BLaER1 (cell line): ENCODE data around the gene RAB28.
"Not testable (repeated sequence)": the region's sequence is repeated elsewhere in the genome, so short reads cannot be mapped to it uniquely, and the experiment has no call there.

Experiments used
- H3K27ac ChIP-seq: shearing (Covaris generic); formaldehyde crosslinking; 2 replicates; pipeline ENCODE4 v1.8.1; 2022
- H3K27me3 ChIP-seq: shearing (Covaris generic); formaldehyde crosslinking; 2 replicates; pipeline ENCODE4 v1.8.1; 2022
- H3K36me3 ChIP-seq: shearing (Covaris generic); formaldehyde crosslinking; 2 replicates; pipeline ENCODE4 v1.8.1; 2022
- H3K4me1 ChIP-seq: shearing (Covaris generic); formaldehyde crosslinking; 2 replicates; pipeline ENCODE4 v1.8.1; 2022
- H3K4me2 ChIP-seq: shearing (Covaris generic); formaldehyde crosslinking; 2 replicates; pipeline ENCODE4 v1.8.1; 2022
- H3K4me3 ChIP-seq: shearing (Covaris generic); formaldehyde crosslinking; 2 replicates; pipeline ENCODE4 v1.8.1; 2022
- H3K9ac ChIP-seq: shearing (Covaris generic); formaldehyde crosslinking; 2 replicates; pipeline ENCODE4 v1.8.1; 2022
- H3K9me3 ChIP-seq: shearing (Covaris generic); formaldehyde crosslinking; 2 replicates; pipeline ENCODE4 v1.8.1; 2022
- H4K20me1 ChIP-seq: shearing (Covaris generic); formaldehyde crosslinking; 2 replicates; pipeline ENCODE4 v1.8.1; 2022
- Cebpa-rat ChIP-seq: shearing (Covaris generic); IDR thresholded peaks from 2 replicates; pipeline ENCODE4 v1.8.1; 2022

RAB28 gene

DNA sequence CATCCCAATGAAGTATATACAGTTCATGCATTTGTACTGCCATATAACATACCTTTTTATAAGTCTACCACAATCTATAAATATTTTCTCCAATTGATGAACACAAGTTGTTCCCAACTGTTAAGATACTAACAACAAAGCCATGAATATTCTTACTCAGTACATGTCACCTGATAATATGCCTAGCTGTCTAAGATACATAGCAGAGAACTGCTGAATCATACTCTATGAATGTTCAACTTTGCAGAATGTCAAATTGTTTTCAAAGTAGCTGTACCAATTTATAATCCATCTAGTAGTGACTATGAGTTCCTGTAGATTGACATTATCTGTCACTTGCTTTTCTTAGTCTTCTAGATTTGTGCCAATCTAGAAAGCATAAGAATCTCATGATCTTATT is 84.9 kb downstream of the RAB28 start:
- Histone ChIP-seq H3K4me2 (no peak overlapping the region), H3K9ac (no peak overlapping the region), H4K20me1 (no peaks in the 10 kb centered on the region), H3K27me3 (no peaks in the 10 kb centered on the region), H3K4me1 (no peaks in the 10 kb centered on the region), H3K4me3 (no peak overlapping the region), H3K27ac (no peak overlapping the region), H3K9me3 (no peaks in the 10 kb centered on the region), H3K36me3 (no peaks in the 10 kb centered on the region)
- no peak for TF ChIP-seq Cebpa-rat

GRCh38 chr4:13396161-13396560 is 88.0 kb downstream of the RAB28 start:
- no peak overlapping the region for H3K9ac ChIP-seq
- H3K9me3 ChIP-seq = peaks cover 6% of the 10 kb centered on the region; the same call in 1 of the 2 replicates

GRCh38 chr4:13389901-13390300 is 94.2 kb downstream of the RAB28 start:
- H3K9ac ChIP-seq, H3K4me1 ChIP-seq, H3K27me3 ChIP-seq, H3K4me3 ChIP-seq, H4K20me1 ChIP-seq, H3K36me3 ChIP-seq, H3K27ac ChIP-seq, H3K4me2 ChIP-seq: not testable (repeated sequence)
- H3K9me3 ChIP-seq = peaks cover 12% of the 10 kb centered on the region

More at GRCh38 chr4:13396161-13396560, 88.0 kb downstream of the RAB28 start:
- Histone ChIP-seq H3K4me1 (no peaks in the 10 kb centered on the region), H3K4me3 (no peak overlapping the region), H3K4me2 (no peak overlapping the region), H3K36me3 (no peaks in the 10 kb centered on the region), H3K27ac (no peak overlapping the region), H3K27me3 (no peaks in the 10 kb centered on the region), H4K20me1 (no peaks in the 10 kb centered on the region)
- TF ChIP-seq Cebpa-rat = no peak

DNA sequence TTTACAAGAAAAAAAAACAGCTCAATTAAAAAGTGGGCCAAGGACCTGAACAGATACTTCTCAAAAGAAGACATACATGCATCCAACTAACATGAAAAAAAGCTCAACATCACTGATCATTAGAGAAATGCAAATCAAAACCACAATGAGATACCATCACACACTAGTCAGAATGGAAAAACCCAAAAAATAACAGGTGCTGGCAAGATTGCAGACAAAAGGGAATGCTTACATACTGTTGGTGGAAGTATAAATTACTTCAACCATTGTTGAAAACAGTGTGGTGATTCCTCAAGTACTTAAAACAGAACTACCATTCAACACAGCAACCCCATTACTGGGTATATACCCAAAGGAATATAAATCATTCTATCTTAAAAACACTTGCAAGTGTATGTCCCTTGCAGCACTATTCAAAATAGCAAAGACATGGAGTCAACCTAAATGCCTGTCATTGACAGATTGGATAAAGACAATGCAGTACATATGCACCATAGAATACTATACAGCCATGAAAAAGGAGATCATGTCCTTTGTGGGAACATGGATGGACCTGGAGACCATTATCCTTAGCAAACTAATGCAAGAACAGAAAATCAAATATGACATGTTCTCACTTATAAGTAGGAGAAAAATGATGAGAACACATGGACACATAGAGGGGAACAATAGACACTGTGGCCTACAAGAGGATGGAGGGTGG is 97.6 kb downstream of the RAB28 start:
- H3K4me3 ChIP-seq = no peak overlapping the region
- H3K36me3 ChIP-seq = peaks cover 13% of the 10 kb centered on the region; the same call in 1 of the 2 replicates
- H4K20me1 ChIP-seq = no peaks in the 10 kb centered on the region
- H3K27me3 ChIP-seq = no peaks in the 10 kb centered on the region
- H3K4me1 ChIP-seq = no peaks in the 10 kb centered on the region
- no peak overlapping the region for H3K27ac ChIP-seq
- H3K9ac ChIP-seq = no peak overlapping the region
- peaks cover 25% of the 10 kb centered on the region for H3K9me3 ChIP-seq
- no peak overlapping the region for H3K4me2 ChIP-seq
- TF ChIP-seq Cebpa-rat = no peak

DNA sequence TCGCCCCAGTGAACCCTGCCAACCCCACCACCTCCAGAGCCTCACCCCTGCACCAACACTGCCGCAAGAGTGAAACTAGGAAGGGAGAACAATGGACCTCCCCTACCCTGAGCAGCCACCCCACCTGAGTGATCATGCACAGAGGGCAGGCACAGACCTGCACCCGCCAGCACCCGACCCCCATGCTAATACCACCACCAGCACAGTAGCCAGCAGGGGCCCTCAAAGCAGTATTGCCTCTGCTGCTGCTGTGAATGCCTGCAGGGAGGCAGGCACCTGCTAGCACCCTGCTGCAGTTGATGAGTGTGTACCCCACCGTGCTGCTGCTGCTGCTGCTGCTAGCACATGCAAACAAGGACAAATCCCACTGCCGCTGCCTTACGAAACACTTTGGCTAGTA is 100.1 kb downstream of the RAB28 start:
- no peaks in the 10 kb centered on the region for H3K4me1 ChIP-seq
- no peaks in the 10 kb centered on the region for H4K20me1 ChIP-seq
- no peak overlapping the region for H3K4me2 ChIP-seq
- H3K27ac ChIP-seq = no peak overlapping the region
- H3K9ac ChIP-seq = no peak overlapping the region
- H3K36me3 ChIP-seq = peaks cover 13% of the 10 kb centered on the region; the same call in 1 of the 2 replicates
- peaks cover 20% of the 10 kb centered on the region for H3K9me3 ChIP-seq
- no peaks in the 10 kb centered on the region for H3K27me3 ChIP-seq
- no peak overlapping the region for H3K4me3 ChIP-seq
- no peak for TF ChIP-seq Cebpa-rat

GRCh38 chr4:13378973-13379759 is 105.0 kb downstream of the RAB28 start:
- Histone ChIP-seq H3K27me3 (no peaks in the 10 kb centered on the region), H4K20me1 (no peaks in the 10 kb centered on the region), H3K9ac (no peak overlapping the region), H3K4me1 (no peaks in the 10 kb centered on the region), H3K36me3 (peaks cover 8% of the 10 kb centered on the region; the same call in 1 of the 2 replicates), H3K4me2 (no peak overlapping the region), H3K4me3 (no peak overlapping the region), H3K27ac (no peak overlapping the region), H3K9me3 (peaks cover 8% of the 10 kb centered on the region; the same call in 1 of the 2 replicates)
- TF ChIP-seq Cebpa-rat = no peak

DNA sequence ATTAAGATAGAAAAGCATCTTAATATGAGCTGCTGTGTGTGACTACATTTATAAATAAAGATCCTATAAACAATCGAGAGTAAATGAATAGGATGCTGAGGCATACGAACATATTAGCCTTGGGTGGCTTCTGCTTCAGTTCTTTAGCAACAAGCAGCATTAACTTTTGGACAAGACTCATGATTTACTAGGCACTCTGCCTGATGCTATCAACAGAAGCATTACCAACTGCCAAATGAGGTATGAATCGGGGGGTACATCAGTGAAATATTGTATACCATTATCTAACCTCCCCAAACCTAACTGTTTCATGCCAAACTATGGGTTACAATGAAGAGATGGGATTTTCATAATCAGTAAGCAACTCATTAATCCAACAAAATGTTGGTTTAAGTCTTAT is 113.1 kb downstream of the RAB28 start:
- Histone ChIP-seq H3K9me3 (no peaks in the 10 kb centered on the region), H3K4me3 (no peak overlapping the region), H3K4me1 (no peaks in the 10 kb centered on the region), H3K27me3 (no peaks in the 10 kb centered on the region), H3K4me2 (no peak overlapping the region), H3K36me3 (0 out of 2 replicates have a peak, but pooled peaks cover 5% of the 10 kb centered on the region), H4K20me1 (no peaks in the 10 kb centered on the region), H3K27ac (no peak overlapping the region), H3K9ac (no peak overlapping the region)
- TF ChIP-seq Cebpa-rat = no peak

- no peaks in the 10 kb centered on the region for H3K27me3 ChIP-seq
- no peak overlapping the region for H3K4me2 ChIP-seq
- H3K4me3 ChIP-seq = no peak overlapping the region
- H3K9me3 ChIP-seq = no peaks in the 10 kb centered on the region
- no peak overlapping the region for H3K9ac ChIP-seq
- no peaks in the 10 kb centered on the region for H3K4me1 ChIP-seq
- TF ChIP-seq Cebpa-rat = no peak
- no peaks in the 10 kb centered on the region for H4K20me1 ChIP-seq
- peaks cover 5% of the 10 kb centered on the region; the same call in 1 of the 2 replicates for H3K36me3 ChIP-seq
- H3K27ac ChIP-seq = no peak overlapping the region
These were observed 115.9 kb downstream of the RAB28 start for GRCh38 chr4:13368217-13368616.

GRCh38 chr4:13367691-13368090 is 116.4 kb downstream of the RAB28 start:
- H3K27ac ChIP-seq = no peak overlapping the region
- TF ChIP-seq Cebpa-rat = no peak

DNA sequence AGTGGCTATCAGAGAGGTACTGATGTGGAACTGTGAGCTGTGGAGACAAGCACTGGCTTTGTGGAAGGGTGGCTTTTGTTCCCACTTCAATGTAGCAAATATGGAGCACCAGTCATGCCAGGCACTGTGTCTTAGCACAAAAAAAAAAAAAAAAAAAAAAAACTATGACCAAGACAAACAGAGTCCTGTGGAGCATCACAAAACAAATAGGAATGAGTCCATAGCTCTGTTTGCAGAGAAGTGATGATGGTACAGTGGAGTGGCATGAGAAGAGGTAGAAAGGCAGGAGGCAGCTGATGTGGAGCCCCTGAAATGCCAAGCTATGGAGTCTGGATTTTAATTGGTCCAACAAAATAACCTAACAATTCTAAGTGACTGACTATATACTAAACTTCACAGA is 116.9 kb downstream of the RAB28 start:
- no peaks in the 10 kb centered on the region for H3K27me3 ChIP-seq
- H3K9me3 ChIP-seq = no peaks in the 10 kb centered on the region
- peaks cover 5% of the 10 kb centered on the region; the same call in 1 of the 2 replicates for H3K36me3 ChIP-seq
- no peak for TF ChIP-seq Cebpa-rat
- no peak overlapping the region for H3K4me2 ChIP-seq
- H3K27ac ChIP-seq = no peak overlapping the region
- H3K9ac ChIP-seq = no peak overlapping the region
- H3K4me3 ChIP-seq = no peak overlapping the region
- H4K20me1 ChIP-seq = no peaks in the 10 kb centered on the region
- no peaks in the 10 kb centered on the region for H3K4me1 ChIP-seq

More at GRCh38 chr4:13367691-13368090, 116.4 kb downstream of the RAB28 start:
- no peak overlapping the region for H3K4me2 ChIP-seq
- no peak overlapping the region for H3K9ac ChIP-seq
- no peak overlapping the region for H3K4me3 ChIP-seq
- peaks cover 5% of the 10 kb centered on the region; the same call in 1 of the 2 replicates for H3K36me3 ChIP-seq
- no peaks in the 10 kb centered on the region for H3K9me3 ChIP-seq
- H3K27me3 ChIP-seq = no peaks in the 10 kb centered on the region
- H4K20me1 ChIP-seq = no peaks in the 10 kb centered on the region
- H3K4me1 ChIP-seq = no peaks in the 10 kb centered on the region
